GM19025 (cell line): ENCODE measurements around the gene DRD5.

Experiments used
- ATAC-seq: cut with Tn5 transposase; IDR thresholded peaks from one replicate; pipeline ENCODE4 v1.9.1; 2021; ENCODE audit warnings: mild to moderate bottlenecking, low read depth, moderate library complexity; ENCODE audit not compliant: unreplicated experiment

DRD5 gene

DNA sequence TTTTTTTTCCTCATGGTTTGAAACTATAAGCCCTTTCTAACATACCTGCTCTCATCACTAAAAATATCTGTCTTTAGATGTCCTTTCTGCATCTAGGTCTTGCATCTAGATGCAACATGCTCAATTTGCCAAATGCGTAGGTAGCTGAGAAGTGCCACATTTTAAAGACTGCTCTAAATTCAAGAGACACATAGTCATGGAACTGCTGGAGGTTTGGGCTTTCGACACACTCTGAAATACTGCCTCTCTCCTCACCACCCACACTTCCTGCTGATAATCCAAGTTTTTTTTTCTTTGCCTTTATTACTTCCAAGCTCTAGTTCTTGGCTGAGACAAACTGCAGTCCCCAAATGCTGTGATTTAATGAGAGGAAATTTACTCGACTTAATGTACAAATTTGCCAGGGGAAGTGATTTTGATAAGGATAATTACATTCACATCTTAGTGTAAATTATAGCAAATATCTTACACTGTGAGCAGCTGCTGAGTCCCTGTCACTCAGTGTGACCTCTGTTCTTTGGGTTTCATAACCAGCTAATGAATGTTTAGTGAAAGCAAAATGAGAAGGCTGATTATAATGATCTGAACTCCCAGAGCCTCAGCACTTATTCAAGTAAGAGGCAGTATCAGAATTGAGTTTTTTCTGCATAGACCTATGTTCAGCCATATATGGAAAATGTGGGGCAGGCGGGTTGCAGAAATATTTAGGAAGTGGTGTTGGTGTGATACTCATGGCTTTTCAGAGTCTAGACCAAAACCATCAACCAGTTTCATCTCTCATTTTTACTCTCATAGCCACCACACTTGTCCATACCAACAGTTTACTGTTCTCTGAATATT is 31.3 kb downstream of the DRD5 start:
- peak; percentile 87 for ATAC-seq

DNA sequence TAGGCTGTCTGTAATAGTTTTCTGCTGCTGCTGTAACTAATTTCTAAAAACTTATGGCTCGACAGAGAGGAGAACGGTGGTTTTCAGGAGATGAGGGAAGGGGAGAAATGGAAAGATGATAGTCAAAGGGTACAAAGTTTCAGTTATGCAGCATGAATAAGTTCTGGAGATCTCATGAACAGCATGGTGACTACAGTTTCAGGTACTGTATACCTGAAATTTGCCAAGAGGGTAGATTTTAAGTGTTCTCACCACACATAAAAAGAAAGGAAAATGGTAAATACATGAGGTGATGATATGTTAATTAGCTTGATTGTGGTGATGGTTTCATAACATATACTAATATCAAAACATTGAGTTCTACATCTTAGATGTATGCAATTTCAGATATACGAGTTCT is 34.9 kb downstream of the DRD5 start:
- no peak for ATAC-seq

DNA sequence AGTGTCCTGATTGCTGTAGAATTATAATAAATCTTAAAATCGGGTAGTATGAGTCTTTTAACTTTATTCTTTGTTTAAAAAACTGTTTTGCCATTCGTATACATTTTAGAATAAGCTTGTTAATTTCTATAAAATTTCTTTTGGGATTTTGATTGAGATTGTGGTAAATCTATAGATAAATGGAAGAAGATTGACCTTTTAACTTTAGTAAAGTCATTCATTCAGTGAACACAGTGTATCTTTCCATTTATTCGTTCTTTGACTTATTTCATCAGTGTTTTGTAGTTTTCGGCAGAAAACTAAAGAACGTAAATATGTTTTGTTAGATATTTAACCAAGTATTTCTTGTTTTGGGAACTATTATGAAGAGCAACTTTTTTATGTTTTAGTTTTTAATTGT is 38.9 kb downstream of the DRD5 start:
- no peak for ATAC-seq

DNA sequence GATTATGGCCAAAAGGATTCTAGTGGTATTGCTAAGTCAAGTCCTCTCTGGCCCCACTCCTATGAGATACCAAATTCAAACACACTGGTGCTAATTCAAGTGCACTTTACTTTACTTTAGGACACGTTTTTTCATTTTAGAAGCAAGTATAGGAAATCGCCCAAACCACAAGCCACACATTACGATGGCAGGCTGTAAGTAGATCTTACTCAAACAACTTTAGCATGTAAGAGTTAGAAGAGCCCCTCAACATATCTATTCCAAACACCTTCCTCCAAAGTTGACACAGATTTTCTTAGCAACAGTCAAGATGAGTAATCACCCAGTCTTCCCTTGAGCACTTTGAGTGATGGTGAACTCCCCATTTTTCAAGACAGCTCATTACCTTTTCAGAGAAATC is 43.6 kb downstream of the DRD5 start:
- ATAC-seq, result no peak

DNA sequence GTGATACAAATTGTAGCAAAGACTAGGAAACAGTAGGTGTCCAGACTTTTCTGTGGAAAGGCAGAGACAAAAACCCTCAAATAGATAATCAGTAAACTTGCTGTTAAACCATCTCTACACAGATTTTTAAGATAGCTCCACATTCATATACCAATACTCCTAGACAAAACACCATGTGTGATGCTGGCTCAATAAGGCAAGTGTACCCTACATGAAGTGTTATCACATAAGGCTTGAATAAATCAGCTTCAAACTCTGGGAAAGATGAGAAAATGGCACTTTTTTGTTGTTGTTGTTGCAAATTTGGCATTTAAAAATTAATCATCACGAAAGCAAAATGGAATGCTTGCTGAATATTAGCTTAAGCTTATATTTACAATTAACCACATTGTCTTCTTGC is 45.1 kb downstream of the DRD5 start:
- ATAC-seq, result no peak

DNA sequence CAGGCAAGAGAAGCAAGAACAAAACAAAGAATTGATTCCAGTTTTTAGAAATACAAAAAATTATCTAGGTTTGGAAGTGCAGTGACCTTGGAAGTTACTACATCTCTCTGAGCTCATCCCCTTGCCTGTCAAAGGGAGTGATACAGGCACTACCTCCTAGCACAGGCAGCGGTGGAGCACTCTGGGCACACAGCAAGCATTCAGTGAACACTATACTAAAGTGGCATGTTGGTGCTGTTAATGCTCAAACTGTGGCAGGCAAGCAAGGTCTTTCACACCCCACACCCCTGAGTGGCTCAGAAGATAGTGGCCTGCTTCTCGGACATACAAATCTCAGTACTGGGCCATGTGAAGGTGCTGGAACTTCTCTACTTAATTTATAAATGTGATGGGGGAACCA is 51.2 kb downstream of the DRD5 start:
- no peak for ATAC-seq

DNA sequence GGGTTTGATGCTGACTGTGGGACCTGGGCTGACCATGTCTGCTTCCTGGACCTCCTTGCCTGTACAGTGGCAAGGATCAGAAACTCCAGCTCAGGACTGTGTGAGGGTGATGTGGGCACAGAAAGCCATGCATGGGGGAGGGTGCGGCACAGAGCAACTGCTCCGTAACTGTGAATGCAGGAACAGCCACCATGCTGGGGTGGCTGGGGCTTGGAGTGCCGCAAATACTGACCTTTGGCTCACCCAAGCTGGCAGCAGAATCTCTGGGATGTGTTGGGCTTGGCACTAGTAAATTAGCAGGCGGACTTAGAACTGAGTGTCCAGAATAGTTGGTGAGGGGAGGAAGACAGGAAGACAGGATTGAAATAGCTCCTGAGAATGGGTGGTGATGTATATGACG is 52.0 kb downstream of the DRD5 start:
- no peak for ATAC-seq
